HepG2 (cell line): ENCODE results near the gene EXOC6B. TPM values are rescaled to one million over a fixed set of nuclear protein-coding genes. Genes with fewer than 3 reads are reported as not detected.

Experiments
- ATM ChIP-seq: fragments of 450-650 bp; IDR thresholded peaks from 2 replicates; pipeline ENCODE4 v1.7.1; 2017; ENCODE audit warnings: mild to moderate bottlenecking, borderline replicate concordance
- IRF2 ChIP-seq: IDR thresholded peaks from 2 replicates; pipeline ENCODE4 v1.6.1; 2018; ENCODE audit warnings: missing genetic modification reagents, missing compliant biosample characterization
- ISX ChIP-seq: sonication (generic); formaldehyde crosslinking; conservative IDR thresholded peaks from 2 replicates; pipeline ENCODE4 v1.5.0; 2020; ENCODE audit warnings: missing genetic modification reagents
- KLF15 ChIP-seq: sonication (generic); formaldehyde crosslinking; IDR thresholded peaks from 2 replicates; pipeline ENCODE4 v1.8.1; 2023; ENCODE audit warnings: borderline replicate concordance, mild to moderate bottlenecking, inconsistent platforms, missing genetic modification reagents, mixed read lengths
- MTF2 ChIP-seq: sonication (generic); formaldehyde crosslinking; IDR thresholded peaks from 2 replicates; pipeline ENCODE4 v1.5.0; 2020; ENCODE audit warnings: missing genetic modification reagents, borderline replicate concordance
- NFYB ChIP-seq: sonication (generic); formaldehyde crosslinking; IDR thresholded peaks from 2 replicates; pipeline ENCODE4 v1.4.0; 2020; ENCODE audit warnings: missing genetic modification reagents
- RAD21 ChIP-seq: fragments of 450-650 bp; formaldehyde crosslinking; IDR thresholded peaks from 2 replicates; pipeline ENCODE4 v1.5.0; 2020; ENCODE audit warnings: mild to moderate bottlenecking
- RBM22 ChIP-seq: fragments of 200-400 bp; formaldehyde crosslinking; optimal IDR thresholded peaks from 2 replicates; pipeline ENCODE3; 2017; ENCODE audit warnings: mild to moderate bottlenecking, low read length, moderate library complexity
- REXO4 ChIP-seq: sonication (generic); formaldehyde crosslinking; IDR thresholded peaks from 2 replicates; pipeline ENCODE4 v1.8.0; 2022; ENCODE audit warnings: missing genetic modification reagents, mild to moderate bottlenecking, borderline replicate concordance
- RFX1 ChIP-seq: fragments of 450-650 bp; IDR thresholded peaks from 2 replicates; pipeline ENCODE4 v1.6.1; 2017
- SKI ChIP-seq: fragments of 450-650 bp; IDR thresholded peaks from one replicate; pipeline ENCODE4 v1.6.1; 2018; ENCODE audit warnings: mild to moderate bottlenecking; ENCODE audit not compliant: partially characterized antibody
- SMAD1 ChIP-seq: sonication (generic); formaldehyde crosslinking; IDR thresholded peaks from 2 replicates; pipeline ENCODE4 v1.4.0; 2020; ENCODE audit warnings: missing genetic modification reagents, low read depth, mild to moderate bottlenecking, borderline replicate concordance
- SRSF1 ChIP-seq: fragments of 200-400 bp; formaldehyde crosslinking; optimal IDR thresholded peaks from 2 replicates; pipeline ENCODE3; 2017; ENCODE audit warnings: mild to moderate bottlenecking, low read depth, low read length, moderate library complexity
- SUZ12 ChIP-seq: fragments of 150-350 bp; IDR thresholded peaks from 2 replicates; pipeline ENCODE4 v1.6.1; 2014; ENCODE audit warnings: low read depth, low read length
- TSC22D2 ChIP-seq: sonication (generic); formaldehyde crosslinking; IDR thresholded peaks from 2 replicates; pipeline ENCODE4 v1.5.1; 2020; ENCODE audit warnings: missing genetic modification reagents, mild to moderate bottlenecking, borderline replicate concordance
- ZBTB8A ChIP-seq: sonication (generic); formaldehyde crosslinking; IDR thresholded peaks from 2 replicates; pipeline ENCODE4 v1.4.0; 2020; ENCODE audit warnings: mild to moderate bottlenecking, low read depth, missing genetic modification reagents, borderline replicate concordance
- ZEB1 ChIP-seq: IDR thresholded peaks from 2 replicates; pipeline ENCODE4 v1.6.1; 2012; ENCODE audit warnings: mild to moderate bottlenecking, low read depth, inconsistent platforms; ENCODE audit not compliant: insufficient replicate concordance
- ZFY ChIP-seq: sonication (generic); formaldehyde crosslinking; IDR thresholded peaks from 2 replicates; pipeline ENCODE4 v1.4.0; 2020; ENCODE audit warnings: missing genetic modification reagents
- ZNF44 ChIP-seq: sonication (generic); formaldehyde crosslinking; IDR thresholded peaks from 2 replicates; pipeline ENCODE4 v1.5.1; 2020; ENCODE audit warnings: mild to moderate bottlenecking, missing genetic modification reagents
- polyA plus RNA-seq, 8 experiments: library from polyadenylated mRNA; depleted of rRNA in 3 of 8; stranded (reverse) in 7 of 8; unstranded in 1 of 8; fragments of >200 nt; fragmentation: Illumina TruSeq in 4 of 8; extraction: Trizol in 4 of 8; gene quantifications; 2 replicates each; pipeline versions ENCODE4 v1.2.1 to v1.2.3, GENCODE V29; 2011 to 2016; ENCODE audit warnings: low read depth in 4 of 8, missing spikeins in 1 of 8, mixed read lengths in 1 of 8; ENCODE audit not compliant: insufficient read depth in 1 of 8
- total RNA-seq, 5 experiments: library from RNA; depleted of rRNA; stranded (reverse); fragments of >200 nt; fragmentation: Illumina TruSeq; extraction: Trizol; gene quantifications; 2 replicates each; pipeline ENCODE4 v1.2.3, GENCODE V29; 2016; ENCODE audit warnings: low read depth in 1 of 5
- TF ChIP-seq, protein P1 (sequence below): sonication (generic); formaldehyde crosslinking; IDR thresholded peaks from 2 replicates; pipeline ENCODE4 v1.5.0; 2020; ENCODE audit warnings: mild to moderate bottlenecking, missing genetic modification reagents, borderline replicate concordance

Gene EXOC6B
- total and polyA plus RNA-seq, 2 of the 13 experiments (the other 11 are each of a cell fraction or from before 2014, with no cell fraction given), result 9.1 to 15.9 TPM

DNA sequence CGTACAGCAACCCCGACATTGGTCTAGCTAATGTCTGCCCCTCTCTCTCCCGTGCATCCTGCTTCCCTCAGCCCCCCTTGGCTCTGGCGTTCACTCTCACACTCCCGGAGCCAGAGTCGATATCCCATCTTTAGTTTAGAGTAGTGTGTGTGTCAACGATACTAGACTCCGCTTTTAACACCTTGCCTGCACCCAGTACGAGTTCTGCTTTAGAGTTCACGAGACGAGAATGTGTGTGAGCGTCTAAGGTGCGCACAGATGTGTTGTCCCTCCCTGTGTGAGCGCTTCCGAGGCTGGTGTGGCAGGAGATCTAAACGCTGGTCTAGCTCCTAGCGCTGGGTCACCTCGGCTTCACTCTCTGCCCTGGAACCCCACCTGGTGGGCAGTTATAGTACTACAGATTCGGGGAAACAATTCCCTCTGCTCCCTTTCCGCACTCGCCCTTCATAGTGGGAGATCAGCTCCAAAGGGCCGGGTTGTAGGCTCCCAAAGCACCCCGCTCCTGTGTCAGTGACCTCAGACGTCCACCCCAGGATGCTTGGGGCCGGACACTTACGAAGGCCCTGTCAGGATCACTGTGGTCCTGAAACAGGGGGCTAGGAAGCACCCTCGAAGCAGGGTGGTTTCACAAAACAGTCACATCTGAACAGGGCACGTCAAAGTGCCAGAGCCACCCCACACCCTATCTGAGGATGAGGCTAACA, 675.5 kb downstream of the EXOC6B start (continued):
- TF ChIP-seq, protein P1, sequence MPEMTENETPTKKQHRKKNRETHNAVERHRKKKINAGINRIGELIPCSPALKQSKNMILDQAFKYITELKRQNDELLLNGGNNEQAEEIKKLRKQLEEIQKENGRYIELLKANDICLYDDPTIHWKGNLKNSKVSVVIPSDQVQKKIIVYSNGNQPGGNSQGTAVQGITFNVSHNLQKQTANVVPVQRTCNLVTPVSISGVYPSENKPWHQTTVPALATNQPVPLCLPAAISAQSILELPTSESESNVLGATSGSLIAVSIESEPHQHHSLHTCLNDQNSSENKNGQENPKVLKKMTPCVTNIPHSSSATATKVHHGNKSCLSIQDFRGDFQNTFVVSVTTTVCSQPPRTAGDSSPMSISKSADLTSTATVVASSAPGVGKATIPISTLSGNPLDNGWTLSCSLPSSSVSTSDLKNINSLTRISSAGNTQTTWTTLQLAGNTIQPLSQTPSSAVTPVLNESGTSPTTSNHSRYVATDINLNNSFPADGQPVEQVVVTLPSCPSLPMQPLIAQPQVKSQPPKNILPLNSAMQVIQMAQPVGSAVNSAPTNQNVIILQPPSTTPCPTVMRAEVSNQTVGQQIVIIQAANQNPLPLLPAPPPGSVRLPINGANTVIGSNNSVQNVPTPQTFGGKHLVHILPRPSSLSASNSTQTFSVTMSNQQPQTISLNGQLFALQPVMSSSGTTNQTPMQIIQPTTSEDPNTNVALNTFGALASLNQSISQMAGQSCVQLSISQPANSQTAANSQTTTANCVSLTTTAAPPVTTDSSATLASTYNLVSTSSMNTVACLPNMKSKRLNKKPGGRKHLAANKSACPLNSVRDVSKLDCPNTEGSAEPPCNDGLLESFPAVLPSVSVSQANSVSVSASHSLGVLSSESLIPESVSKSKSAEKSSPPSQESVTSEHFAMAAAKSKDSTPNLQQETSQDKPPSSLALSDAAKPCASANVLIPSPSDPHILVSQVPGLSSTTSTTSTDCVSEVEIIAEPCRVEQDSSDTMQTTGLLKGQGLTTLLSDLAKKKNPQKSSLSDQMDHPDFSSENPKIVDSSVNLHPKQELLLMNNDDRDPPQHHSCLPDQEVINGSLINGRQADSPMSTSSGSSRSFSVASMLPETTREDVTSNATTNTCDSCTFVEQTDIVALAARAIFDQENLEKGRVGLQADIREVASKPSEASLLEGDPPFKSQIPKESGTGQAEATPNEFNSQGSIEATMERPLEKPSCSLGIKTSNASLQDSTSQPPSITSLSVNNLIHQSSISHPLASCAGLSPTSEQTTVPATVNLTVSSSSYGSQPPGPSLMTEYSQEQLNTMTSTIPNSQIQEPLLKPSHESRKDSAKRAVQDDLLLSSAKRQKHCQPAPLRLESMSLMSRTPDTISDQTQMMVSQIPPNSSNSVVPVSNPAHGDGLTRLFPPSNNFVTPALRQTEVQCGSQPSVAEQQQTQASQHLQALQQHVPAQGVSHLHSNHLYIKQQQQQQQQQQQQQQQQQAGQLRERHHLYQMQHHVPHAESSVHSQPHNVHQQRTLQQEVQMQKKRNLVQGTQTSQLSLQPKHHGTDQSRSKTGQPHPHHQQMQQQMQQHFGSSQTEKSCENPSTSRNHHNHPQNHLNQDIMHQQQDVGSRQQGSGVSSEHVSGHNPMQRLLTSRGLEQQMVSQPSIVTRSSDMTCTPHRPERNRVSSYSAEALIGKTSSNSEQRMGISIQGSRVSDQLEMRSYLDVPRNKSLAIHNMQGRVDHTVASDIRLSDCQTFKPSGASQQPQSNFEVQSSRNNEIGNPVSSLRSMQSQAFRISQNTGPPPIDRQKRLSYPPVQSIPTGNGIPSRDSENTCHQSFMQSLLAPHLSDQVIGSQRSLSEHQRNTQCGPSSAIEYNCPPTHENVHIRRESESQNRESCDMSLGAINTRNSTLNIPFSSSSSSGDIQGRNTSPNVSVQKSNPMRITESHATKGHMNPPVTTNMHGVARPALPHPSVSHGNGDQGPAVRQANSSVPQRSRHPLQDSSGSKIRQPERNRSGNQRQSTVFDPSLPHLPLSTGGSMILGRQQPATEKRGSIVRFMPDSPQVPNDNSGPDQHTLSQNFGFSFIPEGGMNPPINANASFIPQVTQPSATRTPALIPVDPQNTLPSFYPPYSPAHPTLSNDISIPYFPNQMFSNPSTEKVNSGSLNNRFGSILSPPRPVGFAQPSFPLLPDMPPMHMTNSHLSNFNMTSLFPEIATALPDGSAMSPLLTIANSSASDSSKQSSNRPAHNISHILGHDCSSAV (CRISPR knock-in tag), result no peak
- TF ChIP-seq RBM22 (no peak), SRSF1 (no peak), SMAD1 (CRISPR knock-in tag) (no peak), RFX1 (no peak), ATM (no peak), TSC22D2 (CRISPR knock-in tag) (no peak), ZEB1 (no peak), MTF2 (CRISPR knock-in tag) (peak; percentile 70; the same call in 1 of the 2 replicates), ISX (CRISPR knock-in tag) (no peak), ZFY (0 out of 2 replicates have a peak, but pooled peaks have one; percentile 4), IRF2 (0 out of 2 replicates have a peak, but pooled peaks have one; percentile 39), REXO4 (CRISPR knock-in tag) (no peak), SUZ12 (peak; percentile 31; the same call in 1 of the 2 replicates), KLF15 (CRISPR knock-in tag) (no peak), SKI (no peak), ZBTB8A (CRISPR knock-in tag) (no peak), ZNF44 (no peak), NFYB (no peak), RAD21 (CRISPR knock-in tag) (peak; percentile 89)
